Liver (tissue), 9 donors: ENCODE data around the gene DAND5. TPM values are rescaled to one million over a fixed set of nuclear protein-coding genes. Genes with fewer than 3 reads are reported as not detected.

Source experiments
- DNase-seq: peaks from one replicate; pipeline ENCODE4 v3.0.0-alpha.2; 2017; ENCODE audit warnings: low spot score
- H3K27ac ChIP-seq, 2 donors: one replicate each; pipeline ENCODE4 v1.7.0; 2013; ENCODE audit warnings: inconsistent platforms in 2 of 2, low read length in 2 of 2, control low read depth in 1 of 2, low read depth in 1 of 2, mild to moderate bottlenecking in 1 of 2
- H3K27me3 ChIP-seq, 4 donors: one replicate each; pipeline versions ENCODE4 v1.6.1 to v1.7.0; 2013; ENCODE audit warnings: low read length in 3 of 4, inconsistent platforms in 1 of 4, mild to moderate bottlenecking in 1 of 4, moderate library complexity in 1 of 4; ENCODE audit not compliant: control insufficient read depth in 4 of 4, insufficient read depth in 4 of 4
- H3K36me3 ChIP-seq, 4 donors: one replicate each; pipeline versions ENCODE4 v1.6.1 to v1.7.0; 2013; ENCODE audit warnings: low read length in 3 of 4, mild to moderate bottlenecking in 3 of 4, low read depth in 1 of 4, moderate library complexity in 1 of 4; ENCODE audit not compliant: control insufficient read depth in 4 of 4, insufficient read depth in 3 of 4
- H3K4me1 ChIP-seq, 4 donors: one replicate each; pipeline versions ENCODE4 v1.6.1 to v1.7.0; 2013; ENCODE audit warnings: low read length in 3 of 4, mild to moderate bottlenecking in 3 of 4, moderate library complexity in 1 of 4; ENCODE audit not compliant: control insufficient read depth in 4 of 4, insufficient read depth in 4 of 4
- H3K4me3 ChIP-seq, 3 donors: one replicate each; pipeline versions ENCODE4 v1.6.1 to v1.7.0; 2013; ENCODE audit warnings: low read length in 3 of 3, control low read depth in 1 of 3, low read depth in 1 of 3, mild to moderate bottlenecking in 1 of 3
- H3K9ac ChIP-seq, 2 donors: one replicate each; pipeline ENCODE4 v1.7.0; 2013; ENCODE audit warnings: low read length in 2 of 2, mild to moderate bottlenecking in 2 of 2, moderate library complexity in 2 of 2, control low read depth in 1 of 2, low read depth in 1 of 2
- H3K9me3 ChIP-seq, 4 donors: one replicate each; pipeline versions ENCODE4 v1.6.1 to v1.7.0; 2013; ENCODE audit warnings: low read length in 3 of 4; ENCODE audit not compliant: control insufficient read depth in 4 of 4
- ATF3 ChIP-seq: IDR thresholded peaks from 2 replicates; pipeline ENCODE4 v1.6.1; 2016; ENCODE audit warnings: antibody characterized with exemption
- CTCF ChIP-seq: fragments of 150-350 bp; IDR thresholded peaks from 2 replicates; pipeline ENCODE4 v1.5.1; 2017; ENCODE audit warnings: improper control_type of control experiment, low read depth, low read length; ENCODE audit not compliant: missing input control
- EGR1 ChIP-seq, 2 donors: IDR thresholded peaks; 2 replicates each; pipeline ENCODE4 v1.6.1; 2016 to 2018; ENCODE audit warnings: antibody characterized with exemption in 2 of 2, low read depth in 2 of 2
- FOXA1 ChIP-seq: IDR thresholded peaks from 2 replicates; pipeline ENCODE4 v1.6.1; 2016; ENCODE audit warnings: antibody characterized with exemption
- FOXA2 ChIP-seq: IDR thresholded peaks from 2 replicates; pipeline ENCODE4 v1.6.1; 2016; ENCODE audit warnings: antibody characterized with exemption
- GABPA ChIP-seq, 2 donors: IDR thresholded peaks in 1 of 2; conservative IDR thresholded peaks in 1 of 2; 2 replicates each; pipeline ENCODE4 v1.6.1; 2016; ENCODE audit warnings: antibody characterized with exemption in 2 of 2, mild to moderate bottlenecking in 1 of 2, moderate library complexity in 1 of 2
- HNF4G ChIP-seq: IDR thresholded peaks from 2 replicates; pipeline ENCODE4 v1.6.1; 2016; ENCODE audit warnings: antibody characterized with exemption
- MAX ChIP-seq: IDR thresholded peaks from 2 replicates; pipeline ENCODE4 v1.6.1; 2016; ENCODE audit warnings: antibody characterized with exemption
- RAD21 ChIP-seq, 2 donors: IDR thresholded peaks; 2 replicates each; pipeline ENCODE4 v1.6.1; 2016; ENCODE audit warnings: antibody characterized with exemption in 2 of 2, mild to moderate bottlenecking in 2 of 2
- REST ChIP-seq: IDR thresholded peaks from 2 replicates; pipeline ENCODE4 v1.6.1; 2016; ENCODE audit warnings: antibody characterized with exemption, mild to moderate bottlenecking
- SP1 ChIP-seq: IDR thresholded peaks from 2 replicates; pipeline ENCODE4 v1.6.1; 2018; ENCODE audit warnings: antibody characterized with exemption, mild to moderate bottlenecking
- TAF1 ChIP-seq: conservative IDR thresholded peaks from 2 replicates; pipeline ENCODE4 v1.6.1; 2016; ENCODE audit warnings: antibody characterized with exemption, mild to moderate bottlenecking
- YY1 ChIP-seq: IDR thresholded peaks from 2 replicates; pipeline ENCODE4 v1.6.1; 2016; ENCODE audit warnings: antibody characterized with exemption, mild to moderate bottlenecking
- ZBTB33 ChIP-seq: IDR thresholded peaks from 2 replicates; pipeline ENCODE4 v1.6.1; 2016; ENCODE audit warnings: antibody characterized with exemption
- WGBS: extraction: QIAGEN DNeasy Blood & Tissue Kit; methylation state at CpG from one replicate; pipeline ENCODE4 v1.1.7; 2013; 5-methylcytosine and 5-hydroxymethylcytosine counted together
- polyA plus RNA-seq, 2 donors: library from polyadenylated mRNA; stranded (reverse) in 1 of 2; unstranded in 1 of 2; fragments of 200-250 nt in 1 of 2; fragments of >200 nt in 1 of 2; fragmentation: Nextera tagmentation in 1 of 2; extraction: Ambion mirVana in 1 of 2; gene quantifications; one replicate each; pipeline versions ENCODE4 v1.2.1 to v1.2.3, GENCODE V29; 2013 to 2015
- total RNA-seq, 2 donors: library from RNA; depleted of rRNA; stranded (reverse); fragments of >200 nt; gene quantifications; one replicate each; pipeline ENCODE4 v1.2.3, GENCODE V29; 2014
- donor health status: healthy.
- donor health status: healthy.
- donor health status: healthy.
- donor health status: healthy.
- donor health status: healthy.

The DAND5 gene
- total and polyA plus RNA-seq, 4 donors = 0.23 TPM; not detected in 3

- H3K4me1 ChIP-seq = peaks cover 38 to 69% (median 51%) of the 10 kb centered on the region in 4 donors
Measured at GRCh38 chr19:13005861-13006370, 36.5 kb downstream of the DAND5 start.

GRCh38 chr19:13006431-13007281, 37.3 kb downstream of the DAND5 start:
- Histone ChIP-seq H3K36me3 (no peaks in the 10 kb centered on the region), H3K4me1 (peaks cover 38 to 62% (median 49%) of the 10 kb centered on the region in 4 donors), H3K9me3 (no peaks in the 10 kb centered on the region), H3K27ac (no peak overlapping the region), H3K4me3 (no peak overlapping the region), H3K27me3 (no peaks in the 10 kb centered on the region), H3K9ac (no peak overlapping the region)
- DNase-seq = no peak
- WGBS = 66% methylated on average over 28 of the region's 28 CpGs
- TF ChIP-seq ZBTB33 (no peak), HNF4G (no peak), RAD21 (IDR thresholded peaks at IDR 0.05) (no peak), CTCF (no peak), REST (no peak), EGR1 (IDR thresholded peaks at IDR 0.05; ENCODE audit: low read depth in 2 of 2) (no peak), FOXA1 (no peak), TAF1 (no peak), SP1 (no peak)

More at GRCh38 chr19:13005861-13006370, 36.5 kb downstream of the DAND5 start:
- Histone ChIP-seq H3K9ac (no peak overlapping the region), H3K9me3 (no peaks in the 10 kb centered on the region), H3K36me3 (no peaks in the 10 kb centered on the region), H3K27me3 (no peaks in the 10 kb centered on the region), H3K27ac (no peak overlapping the region), H3K4me3 (no peak overlapping the region)
- WGBS = 54% methylated on average over 12 of the region's 12 CpGs
- DNase-seq = no peak
- TF ChIP-seq YY1 (no peak), FOXA2 (no peak), FOXA1 (no peak), ATF3 (no peak), GABPA (IDR thresholded peaks at IDR 0.05 in 1 of 2, conservative IDR thresholded peaks at IDR 0.05 in 1 of 2) (no peak), EGR1 (IDR thresholded peaks at IDR 0.05; ENCODE audit: low read depth in 2 of 2) (no peak), MAX (no peak), REST (no peak), SP1 (no peak)
